Large intestine (tissue), 3 donors: ENCODE data around the gene SIL1. TPM values are rescaled to one million over a fixed set of nuclear protein-coding genes. Genes with fewer than 3 reads are reported as not detected.

Experiments
- DNase-seq, 2 donors: peaks; one replicate each; pipeline versions ENCODE4 v3.0.0 to v3.0.0-alpha.2; 2013
- H3K27ac ChIP-seq: one replicate; pipeline ENCODE4 v1.5.1; 2013; ENCODE audit warnings: low read length
- H3K27me3 ChIP-seq: 2 replicates; pipeline ENCODE4 v1.6.1; 2013; ENCODE audit warnings: low read length; ENCODE audit not compliant: control insufficient read depth, insufficient read depth
- H3K36me3 ChIP-seq: 2 replicates; pipeline ENCODE4 v1.6.1; 2013; ENCODE audit warnings: low read length; ENCODE audit not compliant: control insufficient read depth, insufficient read depth
- H3K4me1 ChIP-seq: one replicate; pipeline ENCODE4 v1.6.1; 2013; ENCODE audit warnings: low read length; ENCODE audit not compliant: control insufficient read depth, insufficient read depth
- H3K4me3 ChIP-seq: one replicate; pipeline ENCODE4 v1.5.1; 2013; ENCODE audit warnings: low read length
- H3K9me3 ChIP-seq: one replicate; pipeline ENCODE4 v1.6.1; 2013; ENCODE audit warnings: mild to moderate bottlenecking, low read depth, low read length, moderate library complexity; ENCODE audit not compliant: control insufficient read depth
- WGBS: methylation state at CpG from one replicate; pipeline ENCODE4 v1.1.5; 2013; ENCODE audit warnings: low lambda C conversion rate; ENCODE audit not compliant: insufficient coverage; 5-methylcytosine and 5-hydroxymethylcytosine counted together
- polyA plus RNA-seq: library from polyadenylated mRNA; unstranded; fragments of 120-200 nt; gene quantifications from one replicate; pipeline ENCODE4 v1.2.1, GENCODE V29; 2013

SIL1 gene
- polyA plus RNA-seq, 1 donor = 40.2 TPM

GRCh38 chr5:138989720-138990119, 208.4 kb downstream of the SIL1 start:
- no peaks in the 10 kb centered on the region for H3K9me3 ChIP-seq
- H3K4me1 ChIP-seq = no peaks in the 10 kb centered on the region
- H3K27me3 ChIP-seq = no peaks in the 10 kb centered on the region
- no peak overlapping the region for H3K4me3 ChIP-seq
- 100% methylated on average over 2 of the region's 6 CpGs for WGBS
- peaks cover 11% of the 10 kb centered on the region for H3K36me3 ChIP-seq
- DNase-seq = no peak
- no peak overlapping the region for H3K27ac ChIP-seq

GRCh38 chr5:138986186-138986800, 211.9 kb downstream of the SIL1 start:
- no peaks in the 10 kb centered on the region for H3K9me3 ChIP-seq
- no peak overlapping the region for H3K27ac ChIP-seq
- no peaks in the 10 kb centered on the region for H3K27me3 ChIP-seq
- 100% methylated on average over 1 of the region's 5 CpGs for WGBS
- no peaks in the 10 kb centered on the region for H3K4me1 ChIP-seq
- peaks cover 8% of the 10 kb centered on the region for H3K36me3 ChIP-seq
- DNase-seq = no peak
- H3K4me3 ChIP-seq = no peak overlapping the region

GRCh38 chr5:138985683-138986082, 212.5 kb downstream of the SIL1 start:
- no peak for DNase-seq
- H3K27me3 ChIP-seq = no peaks in the 10 kb centered on the region
- H3K4me1 ChIP-seq = no peaks in the 10 kb centered on the region
- WGBS = no CpG with 5 or more reads among the region's 6 CpGs
- no peak overlapping the region for H3K4me3 ChIP-seq
- H3K9me3 ChIP-seq = no peaks in the 10 kb centered on the region
- no peak overlapping the region for H3K27ac ChIP-seq
- H3K36me3 ChIP-seq = peaks cover 8% of the 10 kb centered on the region

DNA sequence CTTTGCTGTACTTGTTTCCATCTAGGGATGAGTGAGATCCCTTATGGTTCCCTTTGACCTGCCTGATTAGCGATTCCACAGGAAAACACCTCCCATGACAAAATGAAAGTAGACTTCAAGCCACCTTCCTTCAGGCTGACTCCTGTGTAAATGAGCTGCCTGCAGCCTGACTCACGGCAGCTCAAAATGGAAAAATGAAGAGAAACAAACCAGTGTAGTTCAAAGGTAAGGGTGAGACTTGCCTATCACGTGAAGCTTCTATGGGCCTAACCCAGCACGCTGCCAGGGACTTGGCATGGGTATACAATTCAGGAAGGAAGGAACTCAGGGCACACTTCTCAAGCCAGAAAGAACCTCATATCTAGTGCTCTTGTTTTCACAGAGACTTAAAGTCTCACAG, 212.9 kb downstream of the SIL1 start:
- H3K4me1 ChIP-seq = no peaks in the 10 kb centered on the region
- DNase-seq = no peak
- H3K9me3 ChIP-seq = no peaks in the 10 kb centered on the region
- H3K27me3 ChIP-seq = no peaks in the 10 kb centered on the region
- H3K36me3 ChIP-seq = peaks cover 6% of the 10 kb centered on the region
- WGBS = no CpG with 5 or more reads among the region's 4 CpGs
- no peak overlapping the region for H3K4me3 ChIP-seq
- H3K27ac ChIP-seq = no peak overlapping the region

- Histone ChIP-seq H3K9me3 (no peaks in the 10 kb centered on the region), H3K27ac (no peak overlapping the region), H3K36me3 (peaks cover 2% of the 10 kb centered on the region), H3K4me1 (no peaks in the 10 kb centered on the region), H3K27me3 (no peaks in the 10 kb centered on the region), H3K4me3 (no peak overlapping the region)
- WGBS = 60% methylated on average over 1 of the region's 2 CpGs
- no peak for DNase-seq
Observed at GRCh38 chr5:138983984-138984383, 214.2 kb downstream of the SIL1 start.

- peaks cover 2% of the 10 kb centered on the region for H3K36me3 ChIP-seq
- DNase-seq = no peak
- H3K27ac ChIP-seq = no peak overlapping the region
- 100% methylated on average over 1 of the region's 7 CpGs for WGBS
- no peak overlapping the region for H3K4me3 ChIP-seq
- no peaks in the 10 kb centered on the region for H3K4me1 ChIP-seq
- no peaks in the 10 kb centered on the region for H3K27me3 ChIP-seq
- no peaks in the 10 kb centered on the region for H3K9me3 ChIP-seq
Observed at GRCh38 chr5:138981586-138981985, 216.6 kb downstream of the SIL1 start.

GRCh38 chr5:138981131-138981530, 217.0 kb downstream of the SIL1 start:
- Histone ChIP-seq H3K27me3 (no peaks in the 10 kb centered on the region), H3K4me3 (no peak overlapping the region), H3K4me1 (no peaks in the 10 kb centered on the region), H3K36me3 (peaks cover 2% of the 10 kb centered on the region), H3K9me3 (no peaks in the 10 kb centered on the region), H3K27ac (no peak overlapping the region)
- no peak for DNase-seq
- WGBS = no CpG with 5 or more reads among the region's 3 CpGs

- Histone ChIP-seq H3K4me1 (no peaks in the 10 kb centered on the region), H3K36me3 (no peaks in the 10 kb centered on the region), H3K27ac (no peak overlapping the region), H3K27me3 (no peaks in the 10 kb centered on the region), H3K4me3 (no peak overlapping the region), H3K9me3 (no peaks in the 10 kb centered on the region)
- no peak for DNase-seq
Observed at GRCh38 chr5:138980441-138980840, 217.7 kb downstream of the SIL1 start.

DNA sequence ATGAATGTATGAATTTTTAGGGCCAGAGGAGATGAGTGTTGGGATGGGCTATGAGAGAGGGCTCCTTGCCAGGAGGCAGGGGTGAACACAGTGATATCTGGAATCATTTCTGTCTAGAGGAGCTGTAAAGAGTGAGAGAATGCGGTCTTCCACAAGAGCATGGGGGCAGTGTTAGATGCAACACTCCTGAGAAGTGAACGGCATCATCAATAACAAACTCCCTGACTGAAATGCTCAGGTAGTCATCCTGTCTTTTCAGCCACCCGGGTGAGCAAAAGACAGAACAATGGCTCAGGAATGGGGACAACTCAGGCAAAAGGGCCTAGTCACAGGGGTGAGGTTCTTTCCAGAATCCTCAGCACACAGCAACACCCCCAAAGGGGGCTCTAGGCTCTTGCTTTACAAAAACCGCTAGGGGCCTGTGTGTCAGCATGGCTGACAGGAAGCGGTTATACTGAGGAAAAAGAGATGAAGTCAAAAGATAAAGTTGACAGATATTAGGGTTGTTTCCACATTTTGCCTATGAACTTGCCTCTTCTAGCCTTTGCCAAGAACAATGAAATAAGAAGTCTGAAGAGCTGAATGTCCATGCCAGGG, 218.4 kb downstream of the SIL1 start:
- no peak overlapping the region for H3K4me3 ChIP-seq
- no CpG with 5 or more reads among the region's 5 CpGs for WGBS
- H3K27ac ChIP-seq = no peak overlapping the region
- H3K4me1 ChIP-seq = peaks cover 4% of the 10 kb centered on the region
- H3K36me3 ChIP-seq = no peaks in the 10 kb centered on the region
- no peak for DNase-seq
- H3K9me3 ChIP-seq = no peaks in the 10 kb centered on the region
- no peaks in the 10 kb centered on the region for H3K27me3 ChIP-seq

GRCh38 chr5:138978581-138978980, 219.6 kb downstream of the SIL1 start:
- H3K36me3 ChIP-seq = no peaks in the 10 kb centered on the region
- peaks cover 4% of the 10 kb centered on the region for H3K4me1 ChIP-seq
- no peak overlapping the region for H3K27ac ChIP-seq
- WGBS = no CpG with 5 or more reads among the region's 1 CpG
- DNase-seq = no peak
- no peaks in the 10 kb centered on the region for H3K9me3 ChIP-seq
- no peaks in the 10 kb centered on the region for H3K27me3 ChIP-seq
- H3K4me3 ChIP-seq = no peak overlapping the region

- no peaks in the 10 kb centered on the region for H3K9me3 ChIP-seq
- peaks cover 4% of the 10 kb centered on the region for H3K4me1 ChIP-seq
- no peak overlapping the region for H3K27ac ChIP-seq
- no CpG with 5 or more reads among the region's 1 CpG for WGBS
- no peak overlapping the region for H3K4me3 ChIP-seq
- no peaks in the 10 kb centered on the region for H3K27me3 ChIP-seq
- no peaks in the 10 kb centered on the region for H3K36me3 ChIP-seq
- DNase-seq = no peak
Observed at GRCh38 chr5:138978080-138978479, 220.1 kb downstream of the SIL1 start.
